GM10847 (cell line): ENCODE data around the gene CAMTA1.

Source experiments
- POLR2A ChIP-seq: IDR thresholded peaks from 2 replicates; pipeline ENCODE4 v1.6.1; 2011; ENCODE audit not compliant: insufficient read length; ENCODE audit errors: extremely low read depth

The CAMTA1 gene

DNA sequence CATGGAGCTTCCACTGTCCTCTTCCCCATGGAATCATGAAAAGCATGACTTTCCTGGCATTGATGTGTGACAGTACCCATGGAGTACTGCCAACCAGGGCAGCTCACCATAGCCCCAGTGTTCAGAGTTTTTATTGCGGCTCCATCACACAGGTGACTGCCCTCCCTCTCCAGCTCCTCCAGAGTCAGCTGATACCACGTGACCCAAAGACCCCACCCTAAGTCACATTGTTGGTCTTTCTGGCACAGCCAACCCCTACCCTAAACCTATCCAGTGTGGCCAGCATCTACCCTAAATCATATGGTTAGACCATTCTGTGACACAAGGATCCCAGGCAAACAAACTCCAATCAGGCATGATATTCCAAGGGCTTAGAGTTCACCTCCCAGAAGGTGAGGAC is 908.4 kb downstream of the CAMTA1 start:
- TF ChIP-seq POLR2A: no peak

GRCh38 chr1:7694600-7695496 is 909.6 kb downstream of the CAMTA1 start:
- no peak for TF ChIP-seq POLR2A

GRCh38 chr1:7695497-7696117 is 910.4 kb downstream of the CAMTA1 start:
- TF ChIP-seq POLR2A: no peak

DNA sequence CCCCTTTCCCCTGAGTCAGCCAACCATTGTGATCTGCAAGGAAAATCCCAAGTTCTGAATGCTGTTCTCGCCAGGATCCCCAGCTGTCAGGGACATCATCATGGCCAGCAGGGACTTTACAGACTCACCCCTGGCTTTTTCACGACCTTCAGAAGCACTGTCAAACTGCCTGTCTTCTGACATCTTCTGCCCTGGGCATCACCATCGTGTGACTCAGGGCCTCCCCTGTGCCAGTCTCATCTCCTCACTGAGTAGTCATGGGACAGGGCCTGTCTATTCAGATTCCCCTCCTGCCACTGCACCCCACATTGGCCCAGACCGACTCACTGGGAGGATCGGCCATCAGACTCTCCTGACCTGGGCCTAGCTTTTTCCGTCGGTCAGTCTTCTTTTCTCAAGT is 913.4 kb downstream of the CAMTA1 start:
- no peak for TF ChIP-seq POLR2A

GRCh38 chr1:7702365-7702764 is 917.1 kb downstream of the CAMTA1 start:
- no peak for TF ChIP-seq POLR2A

- no peak for TF ChIP-seq POLR2A
These were observed 918.3 kb downstream of the CAMTA1 start for GRCh38 chr1:7703321-7704213.

- no peak for TF ChIP-seq POLR2A
These were observed 919.2 kb downstream of the CAMTA1 start for GRCh38 chr1:7704214-7705047.

DNA sequence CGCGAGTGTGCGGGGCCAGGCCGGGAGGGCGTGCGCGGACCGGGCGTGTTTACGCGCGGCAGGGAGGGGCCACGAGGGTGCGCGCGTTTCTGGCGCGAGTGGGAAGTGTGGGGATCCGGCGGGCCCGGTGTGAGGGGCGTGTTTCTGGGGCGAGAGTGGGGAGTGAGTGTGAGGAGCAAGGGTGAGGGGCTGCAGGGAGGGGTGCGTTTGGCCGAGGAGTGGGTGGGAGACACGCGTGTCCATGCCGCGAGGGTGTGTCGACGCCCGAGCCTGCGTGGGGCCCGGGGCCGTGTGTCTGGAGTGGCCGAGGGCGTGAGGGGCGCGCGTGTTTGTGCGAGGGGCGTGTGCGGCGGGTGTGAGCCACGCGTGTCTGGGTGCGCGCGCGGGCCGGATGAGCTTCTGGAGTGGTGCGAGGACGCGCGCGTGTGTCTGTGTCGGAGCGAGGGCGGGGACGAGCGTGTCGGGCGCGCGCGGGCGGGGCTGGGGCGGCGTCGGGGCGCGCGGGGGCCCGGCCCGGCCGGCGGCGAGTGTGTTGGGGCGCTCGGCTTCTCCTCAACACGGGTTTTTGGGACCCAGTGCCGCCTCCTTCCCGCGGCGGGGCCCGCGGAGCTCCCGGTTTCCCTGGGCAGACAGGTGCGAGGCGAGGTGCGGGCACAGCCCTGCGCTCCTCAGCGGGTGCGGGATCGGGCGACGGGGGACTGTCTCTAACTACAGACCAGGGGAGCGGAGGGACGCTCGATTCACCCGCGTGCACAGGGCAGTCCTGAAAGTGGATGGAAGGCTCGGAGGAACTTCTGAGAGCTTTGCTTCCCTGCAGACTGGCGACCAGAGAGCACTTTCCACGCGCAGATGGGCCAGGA is 920.0 kb downstream of the CAMTA1 start:
- TF ChIP-seq POLR2A: no peak

GRCh38 chr1:7705908-7706216 is 920.6 kb downstream of the CAMTA1 start:
- no peak for TF ChIP-seq POLR2A

GRCh38 chr1:7707527-7707926 is 922.3 kb downstream of the CAMTA1 start:
- TF ChIP-seq POLR2A: no peak

DNA sequence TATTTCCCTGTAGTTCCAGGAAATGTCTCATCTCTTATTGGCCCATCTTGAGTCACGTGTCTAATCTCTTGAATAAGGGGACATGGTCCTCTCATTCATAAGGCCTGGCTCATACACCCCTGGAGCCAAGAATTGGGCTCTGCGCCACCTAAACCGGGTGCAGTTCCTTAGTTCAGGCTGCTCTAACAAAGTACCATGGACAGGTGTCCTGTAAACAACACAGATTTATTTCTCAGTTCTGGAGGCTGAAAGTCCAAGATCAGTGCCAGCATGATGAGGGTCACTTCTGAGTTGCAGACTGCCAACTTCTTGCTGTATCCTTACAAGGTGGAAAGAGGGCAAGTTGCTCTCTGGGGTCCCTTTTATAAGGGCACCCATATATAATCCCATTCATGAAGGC is 925.6 kb downstream of the CAMTA1 start:
- TF ChIP-seq POLR2A: no peak

DNA sequence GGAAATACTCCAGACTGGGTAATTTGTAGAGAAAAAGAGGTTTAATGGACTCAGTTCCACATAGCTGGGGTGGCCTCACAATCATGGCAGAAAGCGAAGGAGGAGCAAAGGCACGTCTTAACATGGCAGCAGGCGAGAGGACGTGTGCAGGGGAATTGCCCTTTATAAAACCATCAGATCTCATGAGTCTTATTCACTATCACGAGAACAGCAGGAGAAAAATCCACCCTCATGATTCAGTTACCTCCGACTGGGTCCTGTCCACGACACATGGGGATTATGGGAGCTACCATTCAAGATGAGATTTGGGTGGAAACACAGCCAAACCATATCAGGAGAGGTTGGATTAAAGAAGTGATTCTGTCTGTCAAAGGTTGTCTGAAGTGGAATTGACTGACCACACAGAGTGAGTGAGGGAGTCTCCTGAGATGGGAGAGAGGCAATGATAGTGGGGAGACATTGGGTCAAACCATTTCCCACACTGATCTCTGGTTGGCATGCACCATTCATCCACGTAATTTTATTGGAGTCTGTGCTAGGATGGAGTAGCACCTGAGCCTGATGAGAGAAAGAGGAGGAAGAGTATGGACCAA is 927.6 kb downstream of the CAMTA1 start:
- TF ChIP-seq POLR2A: no peak

DNA sequence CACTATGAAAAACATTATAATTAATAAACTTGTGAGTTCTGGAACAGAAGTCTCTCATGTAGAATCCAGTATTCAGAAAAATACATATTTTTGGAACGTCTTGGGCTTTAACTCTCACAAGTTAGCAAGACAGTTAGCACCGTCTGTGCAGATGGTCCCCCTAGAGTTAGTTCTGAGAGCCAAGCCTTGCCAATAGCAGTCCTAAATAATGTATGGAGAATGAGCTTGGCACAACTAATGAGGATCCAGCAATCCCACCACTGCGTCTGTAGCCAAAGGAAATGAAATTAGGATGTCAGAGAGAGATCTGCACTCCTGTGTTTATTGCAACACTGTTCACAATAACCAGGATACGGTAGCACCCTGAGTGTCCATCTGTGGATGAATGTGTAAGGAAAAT is 931.3 kb downstream of the CAMTA1 start:
- no peak for TF ChIP-seq POLR2A
